HFF-Myc (cell line): Measurements from ENCODE around the gene FMNL2.

Experiments
- DNase-seq: peaks from one replicate; pipeline ENCODE4 v3.0.0-alpha.2; 2011; ENCODE audit warnings: low read depth; ENCODE audit errors: extremely low read depth
- H3K4me3 ChIP-seq: replicated peaks from 2 replicates; pipeline ENCODE4 v1.5.1; 2011; ENCODE audit warnings: low read depth, mild to moderate bottlenecking, control low read depth, low read length
- CTCF ChIP-seq: IDR thresholded peaks from 2 replicates; pipeline ENCODE4 v1.5.1; 2012; ENCODE audit warnings: mild to moderate bottlenecking, low read depth, low read length, control low read depth; ENCODE audit errors: missing control alignments

The FMNL2 gene

GRCh38 chr2:152486737-152487400 lies 151.9 kb downstream of the FMNL2 start:
- TF ChIP-seq CTCF, result no peak
- no peak overlapping the region for H3K4me3 ChIP-seq

GRCh38 chr2:152488075-152488474 lies 153.1 kb downstream of the FMNL2 start:
- TF ChIP-seq CTCF, result no peak
- no peak for DNase-seq
- H3K4me3 ChIP-seq, result no peak overlapping the region

More at GRCh38 chr2:152486737-152487400, 151.9 kb downstream of the FMNL2 start:
- no peak for DNase-seq

- no peak for TF ChIP-seq CTCF
- no peak overlapping the region for H3K4me3 ChIP-seq
- no peak for DNase-seq
Measured at GRCh38 chr2:152489364-152489763, 154.4 kb downstream of the FMNL2 start.

- DNase-seq, result no peak
- TF ChIP-seq CTCF, result no peak
- H3K4me3 ChIP-seq, result no peak overlapping the region
Measured at GRCh38 chr2:152490686-152491455, 155.9 kb downstream of the FMNL2 start.

- DNase-seq, result no peak
- TF ChIP-seq CTCF, result no peak
- H3K4me3 ChIP-seq, result no peak overlapping the region
Measured at GRCh38 chr2:152492131-152492530, 157.2 kb downstream of the FMNL2 start.

- no peak for TF ChIP-seq CTCF
- H3K4me3 ChIP-seq, result no peak overlapping the region
- no peak for DNase-seq
Measured at GRCh38 chr2:152492911-152493310, 157.9 kb downstream of the FMNL2 start.

GRCh38 chr2:152493417-152493816 lies 158.4 kb downstream of the FMNL2 start:
- H3K4me3 ChIP-seq, result no peak overlapping the region
- no peak for DNase-seq
- TF ChIP-seq CTCF, result no peak
